ENCODE data around the gene LSAMP.

Gene LSAMP

GRCh38 chr3:116230431-116231020 is 214.8 kb downstream of the LSAMP start:
- no peak for TF ChIP-seq EZH2phosphoT487 (conservative IDR thresholded peaks at IDR 0.05; ENCODE audit: low read length)
- TF ChIP-seq, protein P1, sequence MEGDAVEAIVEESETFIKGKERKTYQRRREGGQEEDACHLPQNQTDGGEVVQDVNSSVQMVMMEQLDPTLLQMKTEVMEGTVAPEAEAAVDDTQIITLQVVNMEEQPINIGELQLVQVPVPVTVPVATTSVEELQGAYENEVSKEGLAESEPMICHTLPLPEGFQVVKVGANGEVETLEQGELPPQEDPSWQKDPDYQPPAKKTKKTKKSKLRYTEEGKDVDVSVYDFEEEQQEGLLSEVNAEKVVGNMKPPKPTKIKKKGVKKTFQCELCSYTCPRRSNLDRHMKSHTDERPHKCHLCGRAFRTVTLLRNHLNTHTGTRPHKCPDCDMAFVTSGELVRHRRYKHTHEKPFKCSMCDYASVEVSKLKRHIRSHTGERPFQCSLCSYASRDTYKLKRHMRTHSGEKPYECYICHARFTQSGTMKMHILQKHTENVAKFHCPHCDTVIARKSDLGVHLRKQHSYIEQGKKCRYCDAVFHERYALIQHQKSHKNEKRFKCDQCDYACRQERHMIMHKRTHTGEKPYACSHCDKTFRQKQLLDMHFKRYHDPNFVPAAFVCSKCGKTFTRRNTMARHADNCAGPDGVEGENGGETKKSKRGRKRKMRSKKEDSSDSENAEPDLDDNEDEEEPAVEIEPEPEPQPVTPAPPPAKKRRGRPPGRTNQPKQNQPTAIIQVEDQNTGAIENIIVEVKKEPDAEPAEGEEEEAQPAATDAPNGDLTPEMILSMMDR (IDR thresholded peaks at IDR 0.05; ENCODE audit: insufficient read depth, low read length, poor library complexity, severe bottlenecking) = no peak
- Histone ChIP-seq H3K27me3 (ENCODE audit: low read length) (no peaks in the 10 kb centered on the region), H4K20me1 (ENCODE audit: low read depth, low read length) (no peaks in the 10 kb centered on the region), H3K4me2 (ENCODE audit: low read depth, low read length, poor library complexity, severe bottlenecking) (no peak overlapping the region), H3K4me3 (ENCODE audit: insufficient read depth, low read length, poor library complexity, severe bottlenecking) (no peak overlapping the region), H3K27ac (ENCODE audit: low read depth, low read length) (no peak overlapping the region), H3K79me2 (ENCODE audit: insufficient read depth, low read length) (no peaks in the 10 kb centered on the region), H3K9me2 (replicated peaks; ENCODE audit: insufficient read depth, low read length) (no peaks in the 10 kb centered on the region), H3K9ac (ENCODE audit: low read length) (no peak overlapping the region), H3K36me3 (ENCODE audit: low read length) (no peaks in the 10 kb centered on the region), H2AFZ (ENCODE audit: low read depth, low read length, severe bottlenecking) (no peak overlapping the region), H3F3A (ENCODE audit: insufficient read depth) (no peaks in the 10 kb centered on the region), H3K9me3 (ENCODE audit: insufficient read depth, low read length) (no peaks in the 10 kb centered on the region)

- TF ChIP-seq, protein P1 (IDR thresholded peaks at IDR 0.05; ENCODE audit: insufficient read depth, low read length, poor library complexity, severe bottlenecking) = no peak
- no peak for TF ChIP-seq EZH2phosphoT487 (conservative IDR thresholded peaks at IDR 0.05; ENCODE audit: low read length)
- H3K36me3 ChIP-seq (ENCODE audit: low read length) = no peaks in the 10 kb centered on the region
- H3K9me2 ChIP-seq (replicated peaks; ENCODE audit: insufficient read depth, low read length) = no peaks in the 10 kb centered on the region
- no peaks in the 10 kb centered on the region for H3K9me3 ChIP-seq (ENCODE audit: insufficient read depth, low read length)
- no peak overlapping the region for H3K27ac ChIP-seq (ENCODE audit: low read depth, low read length)
- H2AFZ ChIP-seq (ENCODE audit: low read depth, low read length, severe bottlenecking) = no peak overlapping the region
- no peaks in the 10 kb centered on the region for H3F3A ChIP-seq (ENCODE audit: insufficient read depth)
- no peaks in the 10 kb centered on the region for H3K27me3 ChIP-seq (ENCODE audit: low read length)
- no peak overlapping the region for H3K9ac ChIP-seq (ENCODE audit: low read length)
- H3K79me2 ChIP-seq (ENCODE audit: insufficient read depth, low read length) = no peaks in the 10 kb centered on the region
- no peak overlapping the region for H3K4me3 ChIP-seq (ENCODE audit: insufficient read depth, low read length, poor library complexity, severe bottlenecking)
- H4K20me1 ChIP-seq (ENCODE audit: low read depth, low read length) = no peaks in the 10 kb centered on the region
- H3K4me2 ChIP-seq (ENCODE audit: low read depth, low read length, poor library complexity, severe bottlenecking) = no peak overlapping the region
Measured at GRCh38 chr3:116226266-116226665, 219.0 kb downstream of the LSAMP start.

DNA sequence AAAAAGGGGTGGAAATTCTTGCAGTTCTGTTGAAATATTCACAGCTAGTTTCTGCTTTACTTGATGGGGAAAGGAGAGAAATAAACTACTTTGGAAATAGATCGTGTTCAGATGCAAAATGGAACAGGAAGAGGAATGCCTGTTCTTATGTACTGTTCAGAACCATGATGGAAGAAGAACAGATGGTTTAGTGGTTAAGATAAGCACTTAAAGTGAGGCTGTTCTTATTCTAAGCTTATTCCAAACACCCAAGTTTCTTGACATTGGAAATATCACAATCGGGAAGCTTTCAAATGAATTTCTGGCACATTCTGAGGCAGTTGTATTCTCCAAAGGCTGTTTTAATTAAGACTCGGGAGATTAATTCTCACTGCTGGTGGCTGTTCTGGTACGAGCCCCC is 228.5 kb downstream of the LSAMP start:
- Histone ChIP-seq H3K9ac (ENCODE audit: low read length) (no peak overlapping the region), H3K36me3 (ENCODE audit: low read length) (no peaks in the 10 kb centered on the region), H3K4me2 (ENCODE audit: low read depth, low read length, poor library complexity, severe bottlenecking) (no peak overlapping the region), H3K4me3 (ENCODE audit: insufficient read depth, low read length, poor library complexity, severe bottlenecking) (no peak overlapping the region), H3K27ac (ENCODE audit: low read depth, low read length) (no peak overlapping the region), H4K20me1 (ENCODE audit: low read depth, low read length) (no peaks in the 10 kb centered on the region), H2AFZ (ENCODE audit: low read depth, low read length, severe bottlenecking) (no peak overlapping the region), H3F3A (ENCODE audit: insufficient read depth) (no peaks in the 10 kb centered on the region), H3K27me3 (ENCODE audit: low read length) (no peaks in the 10 kb centered on the region), H3K9me2 (replicated peaks; ENCODE audit: insufficient read depth, low read length) (peaks cover 4% of the 10 kb centered on the region; the same call in 1 of the 2 replicates), H3K9me3 (ENCODE audit: insufficient read depth, low read length) (no peaks in the 10 kb centered on the region), H3K79me2 (ENCODE audit: insufficient read depth, low read length) (no peaks in the 10 kb centered on the region)
- no peak for TF ChIP-seq EZH2phosphoT487 (conservative IDR thresholded peaks at IDR 0.05; ENCODE audit: low read length)
- TF ChIP-seq, protein P1 (IDR thresholded peaks at IDR 0.05; ENCODE audit: insufficient read depth, low read length, poor library complexity, severe bottlenecking) = no peak
